ENCODE measurements around the gene IFNAR2. TPM values are rescaled to one million over a fixed set of nuclear protein-coding genes. Genes with fewer than 3 reads are reported as not detected.

The IFNAR2 gene
- total RNA-seq, 1 donor from 2014 or later: 18.6 TPM

GRCh38 chr21:33201956-33202355, 27.8 kb upstream of the IFNAR2 start:
- H3K27ac Mint-ChIP-seq (ENCODE audit: unreplicated experiment): no peak overlapping the region
- H3K27me3 Mint-ChIP-seq (ENCODE audit: low read depth): no peaks in the 10 kb centered on the region
- H3K4me1 Mint-ChIP-seq (ENCODE audit: low read depth): peaks cover 36% of the 10 kb centered on the region
- no peak for DNase-seq (ENCODE audit: low spot score)
- no peaks in the 10 kb centered on the region for H3K36me3 Mint-ChIP-seq (ENCODE audit: low read depth)
- no peak overlapping the region for H3K4me3 Mint-ChIP-seq (ENCODE audit: unreplicated experiment)
- no peaks in the 10 kb centered on the region for H3K9me3 Mint-ChIP-seq (ENCODE audit: low read depth)
- no peak for TF ChIP-seq CTCF (IDR thresholded peaks at IDR 0.05)

- H3K27ac Mint-ChIP-seq (ENCODE audit: unreplicated experiment): peak overlapping the region; percentile 96
- no peak overlapping the region for H3K4me3 Mint-ChIP-seq (ENCODE audit: unreplicated experiment)
- H3K9me3 Mint-ChIP-seq (ENCODE audit: low read depth): no peaks in the 10 kb centered on the region
- DNase-seq (ENCODE audit: low spot score): no peak
- H3K4me1 Mint-ChIP-seq (ENCODE audit: low read depth): peaks cover 29% of the 10 kb centered on the region
- no peak for TF ChIP-seq CTCF (IDR thresholded peaks at IDR 0.05)
- H3K27me3 Mint-ChIP-seq (ENCODE audit: low read depth): no peaks in the 10 kb centered on the region
- H3K36me3 Mint-ChIP-seq (ENCODE audit: low read depth): no peaks in the 10 kb centered on the region
These were observed 27.0 kb upstream of the IFNAR2 start for GRCh38 chr21:33202464-33203363.

DNA sequence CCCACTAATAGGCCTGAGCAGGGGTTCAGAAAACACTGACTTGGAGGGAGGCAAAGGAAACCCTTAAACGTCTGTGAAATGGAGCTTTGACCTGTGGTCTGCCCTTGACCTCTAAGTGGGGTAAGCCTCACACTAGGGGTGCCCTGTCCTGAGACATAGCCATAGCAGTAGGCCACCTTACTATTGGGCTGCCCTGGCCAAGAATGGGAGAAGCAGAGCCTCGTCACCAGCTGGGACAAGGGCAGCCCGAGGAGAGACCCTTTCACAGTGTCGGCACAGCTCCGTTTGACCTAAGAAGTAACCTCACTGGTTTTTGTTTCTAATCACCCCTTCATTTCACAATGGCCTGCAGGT, 26.4 kb upstream of the IFNAR2 start:
- H3K4me3 Mint-ChIP-seq (ENCODE audit: unreplicated experiment): no peak overlapping the region
- H3K9me3 Mint-ChIP-seq (ENCODE audit: low read depth): peaks cover 6% of the 10 kb centered on the region
- no peaks in the 10 kb centered on the region for H3K27me3 Mint-ChIP-seq (ENCODE audit: low read depth)
- H3K27ac Mint-ChIP-seq (ENCODE audit: unreplicated experiment): peak overlapping the region; percentile 96
- TF ChIP-seq CTCF (IDR thresholded peaks at IDR 0.05): no peak
- DNase-seq (ENCODE audit: low spot score): no peak
- H3K4me1 Mint-ChIP-seq (ENCODE audit: low read depth): peaks cover 28% of the 10 kb centered on the region
- no peaks in the 10 kb centered on the region for H3K36me3 Mint-ChIP-seq (ENCODE audit: low read depth)

DNA sequence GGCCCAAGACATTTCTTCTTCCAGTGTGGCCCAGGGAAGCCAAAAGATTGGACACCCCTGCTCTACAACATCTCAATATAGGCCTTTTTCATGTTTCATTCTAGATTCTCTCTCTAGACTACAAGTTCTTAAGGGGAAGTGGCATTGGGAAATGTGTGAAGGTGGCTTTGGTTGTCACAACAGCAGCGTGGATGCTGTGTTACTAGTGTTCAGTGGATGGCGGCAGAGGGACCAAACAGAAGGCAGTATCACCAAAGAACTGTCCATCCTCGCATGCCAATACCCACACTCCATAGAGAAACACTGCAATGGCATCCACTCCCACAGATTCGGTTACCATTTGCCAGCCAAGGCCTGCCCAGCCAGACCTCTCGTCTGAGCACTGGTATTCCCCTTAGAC, 24.3 kb upstream of the IFNAR2 start:
- H3K27me3 Mint-ChIP-seq (ENCODE audit: low read depth): no peaks in the 10 kb centered on the region
- no peak for DNase-seq (ENCODE audit: low spot score)

GRCh38 chr21:33206771-33207281, 22.9 kb upstream of the IFNAR2 start:
- no peaks in the 10 kb centered on the region for H3K36me3 Mint-ChIP-seq (ENCODE audit: low read depth)
- H3K9me3 Mint-ChIP-seq (ENCODE audit: low read depth): peaks cover 11% of the 10 kb centered on the region
- H3K27ac Mint-ChIP-seq (ENCODE audit: unreplicated experiment): no peak overlapping the region
- peaks cover 21% of the 10 kb centered on the region for H3K4me1 Mint-ChIP-seq (ENCODE audit: low read depth)
- no peak overlapping the region for H3K4me3 Mint-ChIP-seq (ENCODE audit: unreplicated experiment)
- H3K27me3 Mint-ChIP-seq (ENCODE audit: low read depth): no peaks in the 10 kb centered on the region
- no peak for DNase-seq (ENCODE audit: low spot score)
- TF ChIP-seq CTCF (IDR thresholded peaks at IDR 0.05): no peak

More for the DNA sequence above, 24.3 kb upstream of the IFNAR2 start:
- no peak for TF ChIP-seq CTCF (IDR thresholded peaks at IDR 0.05)
- no peaks in the 10 kb centered on the region for H3K36me3 Mint-ChIP-seq (ENCODE audit: low read depth)
- H3K27ac Mint-ChIP-seq (ENCODE audit: unreplicated experiment): no peak overlapping the region
- H3K4me3 Mint-ChIP-seq (ENCODE audit: unreplicated experiment): no peak overlapping the region
- peaks cover 21% of the 10 kb centered on the region for H3K4me1 Mint-ChIP-seq (ENCODE audit: low read depth)
- H3K9me3 Mint-ChIP-seq (ENCODE audit: low read depth): peaks cover 11% of the 10 kb centered on the region
